A549 (cell line): ENCODE measurements around the gene ING3. TPM values are rescaled to one million over a fixed set of nuclear protein-coding genes. Genes with fewer than 3 reads are reported as not detected.

Source experiments
- ATAC-seq, 2 experiments: fragments of 200-7000 bp in 1 of 2; fragments of >200 bp in 1 of 2; cut with Nextera tagmentation in 1 of 2; cut with Tn5 transposase in 1 of 2; 3 replicates each; pipeline versions ENCODE4 v1.8.0 to v1.9.1; 2018 to 2020; ENCODE audit warnings: mild to moderate bottlenecking in 1 of 2, moderate library complexity in 1 of 2
- CTCF ChIA-PET: fragments of 300-600 bp; sonication (Branson Sonifier 250); formaldehyde crosslinking; extraction: SDS; loops from one replicate; lab custom pipeline; 2021; ENCODE audit warnings: antibody characterized with exemption, inconsistent platforms; lab: Yijun Ruan, JAX
- POLR2A ChIA-PET: fragments of 350-600 bp; formaldehyde crosslinking; extraction: SDS; loops from one replicate; lab custom pipeline; 2021; ENCODE audit warnings: antibody characterized with exemption, inconsistent platforms; lab: Yijun Ruan, JAX
- DNase-seq, 2 experiments: peaks; one replicate each; pipeline versions ENCODE4 v3.0.0 to v3.0.0-alpha.2; 2011 to 2016; ENCODE audit warnings: low read depth in 1 of 2, low spot score in 1 of 2
- FAIRE-seq: peaks from 2 replicates; lab custom pipeline; 2011; peaks lifted over from hg19 to GRCh38; lab: Jason Lieb, UNC
- H3K27ac ChIP-seq, 2 experiments: fragments of >200 bp; sonication (Bioruptor Twin); formaldehyde crosslinking; 3 replicates each; pipeline ENCODE4 v1.5.1; 2016 to 2017
- H3K4me1 ChIP-seq: fragments of >200 bp; sonication (Bioruptor Twin); formaldehyde crosslinking; 3 replicates; pipeline ENCODE4 v1.6.1; 2016
- H3K4me2 ChIP-seq: fragments of >200 bp; sonication (Bioruptor Twin); formaldehyde crosslinking; 3 replicates; pipeline ENCODE4 v1.6.1; 2016
- H3K4me3 ChIP-seq: fragments of >200 bp; sonication (Bioruptor Twin); formaldehyde crosslinking; 3 replicates; pipeline ENCODE4 v1.5.1; 2016
- H3K9me3 ChIP-seq: fragments of >200 bp; sonication (Bioruptor Twin); formaldehyde crosslinking; 3 replicates; pipeline ENCODE4 v1.6.1; 2016
- BCL3 ChIP-seq: fragments of >200 bp; sonication (Bioruptor Twin); formaldehyde crosslinking; IDR thresholded peaks from 3 replicates; pipeline ENCODE4 v1.6.1; 2016
- CBX8 ChIP-seq: fragments of 200-600 bp; sonication (generic); IDR thresholded peaks from 2 replicates; pipeline ENCODE4 v1.6.1; 2016
- CHD4 ChIP-seq: fragments of 200-600 bp; sonication (generic); IDR thresholded peaks from 2 replicates; pipeline ENCODE4 v1.6.1; 2016; ENCODE audit warnings: antibody characterized with exemption, mild to moderate bottlenecking, borderline replicate concordance
- EHMT2 ChIP-seq: fragments of 200-600 bp; sonication (generic); IDR thresholded peaks from 2 replicates; pipeline ENCODE4 v1.6.1; 2016; ENCODE audit warnings: antibody characterized with exemption, low read depth, mild to moderate bottlenecking, moderate library complexity
- EP300 ChIP-seq, 2 experiments: fragments of >200 bp; sonication (Bioruptor Twin); formaldehyde crosslinking; IDR thresholded peaks; 2 replicates in 1 of 2; 3 replicates in 1 of 2; pipeline ENCODE4 v1.6.1; 2016 to 2017
- HDAC2 ChIP-seq: fragments of 200-600 bp; sonication (generic); IDR thresholded peaks from 2 replicates; pipeline ENCODE4 v1.6.1; 2016
- HES2 ChIP-seq: fragments of >200 bp; sonication (Bioruptor Twin); formaldehyde crosslinking; IDR thresholded peaks from 2 replicates; pipeline ENCODE4 v1.6.1; 2016
- HEYL ChIP-seq: fragments of 250-450 bp; sonication (Bioruptor Pico); IDR thresholded peaks from 2 replicates; pipeline ENCODE4 v1.8.0; 2021; ENCODE audit warnings: mild to moderate bottlenecking, moderate library complexity
- HOXB13 ChIP-seq: fragments of 250-450 bp; sonication (Bioruptor Pico); IDR thresholded peaks from 2 replicates; pipeline ENCODE4 v1.5.0; 2020; ENCODE audit warnings: low read depth, mild to moderate bottlenecking, moderate library complexity
- HOXB5 ChIP-seq: fragments of 250-450 bp; sonication (Bioruptor Pico); IDR thresholded peaks from 2 replicates; pipeline ENCODE4 v1.5.0; 2020; ENCODE audit warnings: mild to moderate bottlenecking, moderate library complexity
- MAZ ChIP-seq: fragments of 150-350 bp; IDR thresholded peaks from 2 replicates; pipeline ENCODE4 v1.6.1; 2014; ENCODE audit warnings: antibody characterized with exemption, low read depth, low read length, borderline replicate concordance
- RAD21 ChIP-seq, 2 experiments: fragments of >200 bp in 1 of 2; sonication (Bioruptor Twin) in 1 of 2; formaldehyde crosslinking in 1 of 2; IDR thresholded peaks in 1 of 2; conservative IDR thresholded peaks in 1 of 2; 2 replicates in 1 of 2; 3 replicates in 1 of 2; pipeline ENCODE4 v1.6.1; 2012 to 2018; ENCODE audit warnings: inconsistent platforms in 1 of 2
- REST ChIP-seq: fragments of 200-600 bp; sonication (generic); IDR thresholded peaks from 2 replicates; pipeline ENCODE4 v1.6.1; 2016; ENCODE audit warnings: antibody characterized with exemption, mild to moderate bottlenecking, moderate library complexity
- RFX5 ChIP-seq: fragments of 450-650 bp; IDR thresholded peaks from 2 replicates; pipeline ENCODE4 v1.7.1; 2014; ENCODE audit warnings: antibody characterized with exemption, mild to moderate bottlenecking, moderate library complexity
- SMC3 ChIP-seq: fragments of >200 bp; sonication (Bioruptor Twin); formaldehyde crosslinking; IDR thresholded peaks from 3 replicates; pipeline ENCODE4 v1.6.1; 2018; ENCODE audit warnings: inconsistent platforms
- TFCP2L1 ChIP-seq: fragments of 250-450 bp; sonication (Bioruptor Pico); IDR thresholded peaks from 2 replicates; pipeline ENCODE4 v1.5.0; 2021; ENCODE audit warnings: mild to moderate bottlenecking
- USF2 ChIP-seq: fragments of 450-650 bp; IDR thresholded peaks from 2 replicates; pipeline ENCODE4 v1.6.1; 2014; ENCODE audit warnings: antibody characterized with exemption
- ZFP36 ChIP-seq: fragments of 450-650 bp; IDR thresholded peaks from 2 replicates; pipeline ENCODE4 v1.6.1; 2014; ENCODE audit warnings: borderline replicate concordance; ENCODE audit not compliant: partially characterized antibody
- ZSCAN20 ChIP-seq: fragments of 250-450 bp; sonication (Bioruptor Pico); IDR thresholded peaks from 2 replicates; pipeline ENCODE4 v1.8.0; 2022; ENCODE audit warnings: mild to moderate bottlenecking, moderate library complexity
- WGBS: methylation state at CpG from one replicate; pipeline ENCODE4 v1.1.6; 2017; ENCODE audit errors: missing lambda C conversion rate; 5-methylcytosine and 5-hydroxymethylcytosine counted together
- polyA plus RNA-seq, 4 experiments: library from polyadenylated mRNA; depleted of rRNA in 3 of 4; stranded (reverse); fragments of >200 nt; fragmentation: RNase III in 1 of 4; extraction: RNeasy Plus Mini Kit Qiagen cat#74134 plus additional on column Dnase treatment in 1 of 4; gene quantifications; 2 replicates in 3 of 4; 3 replicates in 1 of 4; pipeline ENCODE4 v1.2.3, GENCODE V29; 2011 to 2017

ING3 gene
- polyA plus RNA-seq, 2 of the 4 experiments (the other 2 are of a cell fraction): 5.6 to 11.3 TPM

- CTCF ChIA-PET: interaction anchor here (1.2 to 3.1 kb wide), 7 partner anchors 12 to 1009 kb away, joined by 3 to 13 read pairs (median 8); no protein-coding TSS in a partner anchor
- no peak for ATAC-seq
- no peak for FAIRE-seq
- no peak overlapping the region for H3K4me2 ChIP-seq
- 2% methylated on average over 2 of the region's 2 CpGs for WGBS
- no peak overlapping the region for H3K27ac ChIP-seq
- no peak for DNase-seq
- peaks cover 8% of the 10 kb centered on the region; the same call in 2 of the 3 replicates for H3K4me1 ChIP-seq
- H3K9me3 ChIP-seq: no peaks in the 10 kb centered on the region
- H3K4me3 ChIP-seq: no peak overlapping the region
- POLR2A ChIA-PET: no interaction called here
- TF ChIP-seq REST (no peak), BCL3 (no peak), HOXB5 (CRISPR knock-in tag) (no peak), HEYL (CRISPR knock-in tag) (no peak), CHD4 (no peak)
Observed at GRCh38 chr7:120985839-120986238, 35.3 kb downstream of the ING3 start.

DNA sequence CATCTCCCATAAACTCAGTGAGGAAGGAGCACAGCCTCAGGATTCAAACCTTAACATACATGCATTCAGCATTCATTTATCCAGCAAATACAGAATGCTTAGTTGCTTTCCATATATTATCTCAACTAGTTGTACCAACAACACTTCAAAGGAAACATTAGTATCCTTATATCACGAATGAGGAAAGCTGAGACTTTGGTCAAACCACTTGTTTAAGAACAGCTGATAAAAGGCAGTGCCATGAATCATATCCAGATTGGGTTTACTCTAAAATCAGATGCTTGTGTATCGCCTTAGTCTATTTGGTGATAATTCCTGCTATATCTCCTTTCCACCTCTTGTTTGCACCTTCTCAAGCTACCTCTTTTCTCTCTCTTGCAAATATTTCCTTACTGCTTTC, 36.1 kb downstream of the ING3 start:
- no peak overlapping the region for H3K4me3 ChIP-seq
- no peak overlapping the region for H3K4me2 ChIP-seq
- no peak for DNase-seq
- no peak overlapping the region for H3K27ac ChIP-seq
- H3K4me1 ChIP-seq: peaks cover 8% of the 10 kb centered on the region; the same call in 2 of the 3 replicates
- 29% methylated on average over 2 of the region's 2 CpGs for WGBS
- CTCF ChIA-PET: interaction anchor here (1.0 to 3.4 kb wide), 13 partner anchors 11 to 190 kb away, joined by 3 to 26 read pairs (median 6); partner anchors contain the start of gene ING3
- FAIRE-seq: no peak
- no peak for ATAC-seq
- POLR2A ChIA-PET: interaction anchor here (1.0 kb wide), 1 partner anchor 36 kb away, joined by 6 read pairs; the partner anchor contains the start of gene ING3
- TF ChIP-seq EHMT2 (no peak), MAZ (no peak), EP300 (IDR thresholded peaks at IDR 0.05) (no peak), HOXB5 (CRISPR knock-in tag) (no peak), HES2 (no peak), RAD21 (conservative IDR thresholded peaks at IDR 0.05 in 1 of 2, IDR thresholded peaks at IDR 0.05 in 1 of 2) (no peak), ZFP36 (no peak), TFCP2L1 (CRISPR knock-in tag) (no peak), HOXB13 (no peak), USF2 (no peak), HEYL (CRISPR knock-in tag) (no peak), CBX8 (no peak), RFX5 (no peak), HDAC2 (no peak), SMC3 (no peak), ZSCAN20 (CRISPR knock-in tag) (no peak)
- TF ChIP-seq, all 56 proteins: peak for 0
- no peaks in the 10 kb centered on the region for H3K9me3 ChIP-seq
